H4 (cell line): Measurements from ENCODE around the gene FAM193B. TPM values are rescaled to one million over a fixed set of nuclear protein-coding genes. Genes with fewer than 3 reads are reported as not detected.
"Not testable (repeated sequence)": the region's sequence is repeated elsewhere in the genome, so short reads cannot be mapped to it uniquely, and the experiment has no call there.

ENCODE experiments used
- DNase-seq: peaks from one replicate; pipeline ENCODE4 v3.0.0-alpha.2; 2015; ENCODE audit warnings: low spot score
- total RNA-seq: library from RNA; depleted of rRNA; stranded (reverse); fragments of >200 nt; shearing (Covaris generic); gene quantifications from 2 replicates; pipeline ENCODE4 v1.2.3, GENCODE V29; 2014

Gene FAM193B
- total RNA-seq, 1 experiment from 2014 or later = 7.5 TPM

GRCh38 chr5:177486256-177486655, 68.1 kb downstream of the FAM193B start:
- no peak for DNase-seq

DNA sequence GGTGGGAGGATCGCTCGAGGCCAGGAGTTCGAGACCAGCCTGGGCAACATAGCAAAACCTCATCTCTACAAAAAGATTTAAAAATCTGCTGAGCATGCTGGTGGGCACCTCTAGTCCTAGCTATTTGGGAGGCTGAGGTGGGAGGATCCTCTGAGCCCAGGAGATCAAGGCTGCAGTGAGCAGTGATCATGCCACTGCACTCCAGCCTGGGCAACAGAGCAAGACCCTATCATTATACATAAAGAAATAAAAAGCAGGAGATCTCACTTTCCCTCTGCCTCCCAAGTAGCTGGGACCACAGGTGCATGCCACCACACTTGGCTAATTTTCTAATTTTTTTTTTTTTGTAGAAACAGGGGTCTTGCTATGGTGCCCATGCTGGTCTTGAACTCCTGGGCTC, 68.6 kb downstream of the FAM193B start:
- not testable (repeated sequence) for DNase-seq

DNA sequence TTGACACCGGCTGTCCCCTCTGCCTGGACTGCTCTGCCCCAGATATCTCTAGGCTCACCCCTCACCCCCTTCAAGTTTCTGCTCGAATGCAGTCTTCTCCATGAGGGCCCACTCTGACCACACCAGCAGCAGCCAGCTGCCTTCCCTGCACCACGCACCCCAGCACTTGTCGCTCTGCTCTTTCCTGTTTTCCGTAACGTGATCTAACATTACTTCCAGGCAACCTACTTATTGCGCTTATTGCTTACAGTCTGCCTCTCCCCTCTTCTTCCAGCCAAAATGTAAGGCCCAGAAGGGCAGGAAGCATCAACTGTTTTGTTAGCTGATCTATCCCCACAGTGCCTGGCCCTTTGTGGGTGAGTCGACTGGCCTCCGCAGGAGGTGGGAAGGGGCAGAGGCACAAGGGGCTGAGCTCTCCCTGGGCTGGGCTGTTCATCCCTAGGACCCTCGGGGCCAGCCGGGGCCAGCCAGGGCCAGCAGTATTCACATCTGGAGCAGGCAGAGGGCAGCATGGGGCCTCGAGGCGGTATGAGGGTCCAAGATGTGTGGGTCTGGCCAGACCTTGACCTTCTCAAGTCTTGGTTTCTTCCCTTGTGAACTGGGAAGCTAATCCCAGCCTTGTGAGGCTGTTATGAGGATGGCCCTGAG, 69.3 kb downstream of the FAM193B start:
- DNase-seq = no peak

- DNase-seq = no peak
Measured at GRCh38 chr5:177483994-177484901, 70.1 kb downstream of the FAM193B start.

DNA sequence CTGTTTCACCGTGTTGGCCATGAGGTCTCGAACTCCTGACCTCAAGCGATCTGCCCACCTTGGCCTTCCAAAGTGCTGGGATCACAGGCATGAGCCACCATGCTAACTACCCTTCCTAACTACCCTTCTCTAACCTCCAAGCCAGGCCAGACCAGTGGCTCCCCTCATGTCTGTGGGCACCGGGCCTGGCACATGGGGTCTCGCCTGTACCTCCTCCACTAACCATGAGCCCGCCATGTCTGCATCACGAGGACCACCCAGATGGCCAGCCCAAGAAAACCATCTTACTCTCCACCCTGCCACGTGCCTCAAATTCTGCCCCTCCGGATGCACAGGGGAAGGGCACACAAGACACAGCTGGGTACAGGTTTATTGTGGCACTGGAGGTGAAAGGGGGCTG, 71.3 kb downstream of the FAM193B start:
- DNase-seq = no peak

GRCh38 chr5:177482359-177482795, 72.0 kb downstream of the FAM193B start:
- no peak for DNase-seq

GRCh38 chr5:177479774-177480173, 74.6 kb downstream of the FAM193B start:
- no peak for DNase-seq

GRCh38 chr5:177478711-177479646, 75.4 kb downstream of the FAM193B start:
- no peak for DNase-seq

- DNase-seq = no peak
Measured at GRCh38 chr5:177477701-177478477, 76.5 kb downstream of the FAM193B start.

- DNase-seq = no peak
Measured at GRCh38 chr5:177476531-177477233, 77.7 kb downstream of the FAM193B start.

DNA sequence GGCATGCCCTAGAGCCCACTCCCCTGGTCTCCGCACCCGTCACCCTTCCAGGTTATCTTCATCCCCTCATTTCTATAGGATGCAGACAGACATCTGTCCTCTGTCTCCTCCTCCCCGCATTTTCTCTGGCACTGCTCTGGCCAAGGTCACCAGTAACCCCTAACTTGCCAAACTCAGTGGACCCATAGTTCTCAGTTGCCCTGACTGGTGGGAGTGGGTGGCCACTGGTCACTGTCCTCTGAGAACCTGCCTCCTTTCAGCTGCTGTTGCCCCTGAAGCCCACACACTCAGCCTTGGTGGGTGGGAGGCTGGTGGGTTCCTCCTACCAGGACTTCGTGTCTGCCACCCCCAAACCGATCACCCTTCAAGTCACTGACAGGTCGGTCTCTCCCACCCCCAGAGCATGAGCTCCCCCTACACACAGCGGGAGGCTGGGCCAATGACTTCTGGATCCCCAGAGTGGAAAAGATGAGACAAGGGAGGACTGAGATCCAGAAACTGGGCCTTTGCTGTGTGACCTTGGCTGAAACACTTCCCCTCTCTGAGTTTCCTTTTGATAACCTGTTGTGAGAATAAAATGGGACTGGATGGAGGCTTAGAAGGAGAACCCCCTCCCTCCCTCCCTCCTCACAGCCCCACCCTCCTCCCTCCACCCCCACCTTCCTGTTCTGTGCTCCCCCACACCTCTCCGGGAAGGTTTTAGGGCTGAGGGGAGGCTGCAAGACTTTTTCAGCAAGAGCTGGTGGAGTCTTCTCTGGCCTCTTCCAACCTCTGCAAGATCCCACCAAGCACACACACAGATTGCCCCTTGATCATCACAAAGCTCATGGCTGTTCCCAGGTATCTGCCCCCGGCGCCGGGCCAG, 78.6 kb downstream of the FAM193B start:
- no peak for DNase-seq

- DNase-seq = no peak
Measured at GRCh38 chr5:177474846-177475562, 79.4 kb downstream of the FAM193B start.

DNA sequence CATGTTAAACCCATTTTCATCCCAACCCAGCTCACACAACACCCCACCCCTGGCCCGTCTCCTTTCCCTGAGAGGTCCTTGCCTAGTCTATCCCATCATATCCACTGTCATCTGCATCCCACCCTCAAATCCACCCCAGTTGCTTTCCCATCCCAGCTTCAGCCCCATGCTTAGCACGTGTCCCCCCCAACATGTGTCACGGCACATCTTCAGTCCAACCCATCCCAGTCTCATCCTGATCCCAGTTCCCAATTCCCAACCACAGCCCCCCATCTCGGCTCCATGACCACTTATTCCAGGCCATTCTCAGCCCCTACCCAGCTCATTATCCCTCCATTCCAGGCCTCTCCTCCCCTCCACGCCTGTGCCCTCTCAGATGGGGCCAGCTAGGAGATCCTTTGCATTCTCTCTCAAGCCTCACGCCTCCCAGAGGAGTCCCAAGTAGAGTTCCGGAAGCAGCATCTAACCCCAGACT, 80.3 kb downstream of the FAM193B start:
- no peak for DNase-seq

GRCh38 chr5:177473443-177474001, 80.8 kb downstream of the FAM193B start, which contains the start of gene DBN1:
TSS of gene DBN1 (minus strand) at chr5:177473634. CDS start at chr5:177473521, 113 bp downstream.
- no peak for DNase-seq

DNA sequence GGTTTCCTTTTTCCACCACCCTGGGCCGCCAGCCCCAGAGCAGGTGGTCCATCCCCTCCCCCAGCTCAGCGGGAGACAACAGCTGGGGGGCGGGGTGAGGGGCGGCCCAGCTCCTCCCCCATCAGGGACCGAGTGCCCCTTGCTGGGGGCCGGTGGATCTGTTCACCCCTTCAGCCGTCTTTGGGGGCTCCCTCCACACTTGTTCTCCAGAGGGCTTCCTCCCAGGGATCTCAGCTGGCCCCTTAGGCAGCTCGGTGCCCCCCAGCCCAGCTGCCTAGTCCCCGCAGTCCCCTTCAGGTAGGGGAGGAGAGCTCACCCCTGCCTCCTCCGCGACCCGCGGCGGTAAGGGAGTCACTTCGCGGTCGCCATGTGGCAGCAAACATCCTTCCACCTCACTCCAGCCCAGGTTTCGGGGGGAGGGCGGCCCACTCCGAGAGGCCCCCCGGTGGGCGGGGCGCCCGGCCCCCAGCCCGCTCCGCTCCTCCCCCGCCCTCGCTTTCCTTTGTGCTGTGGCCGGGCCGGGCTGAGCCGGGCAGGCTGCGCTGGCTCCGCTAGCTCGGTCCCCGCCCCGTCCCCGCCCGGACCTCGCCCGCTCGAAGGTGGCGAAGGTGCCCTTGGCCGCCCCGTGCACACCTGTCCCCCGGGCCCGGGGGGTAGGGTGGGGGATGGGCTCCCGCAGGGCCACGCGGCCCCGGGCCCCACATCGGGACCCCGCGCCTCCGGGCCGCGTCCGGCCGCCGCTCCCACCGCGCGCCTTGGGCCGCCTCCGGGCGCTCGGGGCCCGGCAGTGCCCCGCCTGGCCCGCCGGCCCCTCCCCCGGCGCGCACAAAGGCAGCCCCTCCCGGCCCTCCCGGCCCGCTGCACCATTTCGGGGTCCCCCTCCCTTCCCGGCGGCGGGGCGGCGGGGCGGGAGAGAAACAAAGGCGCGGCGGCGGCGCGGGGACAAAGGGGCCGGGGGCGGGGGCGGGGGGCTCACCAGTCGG, 81.6 kb downstream of the FAM193B start:
- DNase-seq = no peak

DNA sequence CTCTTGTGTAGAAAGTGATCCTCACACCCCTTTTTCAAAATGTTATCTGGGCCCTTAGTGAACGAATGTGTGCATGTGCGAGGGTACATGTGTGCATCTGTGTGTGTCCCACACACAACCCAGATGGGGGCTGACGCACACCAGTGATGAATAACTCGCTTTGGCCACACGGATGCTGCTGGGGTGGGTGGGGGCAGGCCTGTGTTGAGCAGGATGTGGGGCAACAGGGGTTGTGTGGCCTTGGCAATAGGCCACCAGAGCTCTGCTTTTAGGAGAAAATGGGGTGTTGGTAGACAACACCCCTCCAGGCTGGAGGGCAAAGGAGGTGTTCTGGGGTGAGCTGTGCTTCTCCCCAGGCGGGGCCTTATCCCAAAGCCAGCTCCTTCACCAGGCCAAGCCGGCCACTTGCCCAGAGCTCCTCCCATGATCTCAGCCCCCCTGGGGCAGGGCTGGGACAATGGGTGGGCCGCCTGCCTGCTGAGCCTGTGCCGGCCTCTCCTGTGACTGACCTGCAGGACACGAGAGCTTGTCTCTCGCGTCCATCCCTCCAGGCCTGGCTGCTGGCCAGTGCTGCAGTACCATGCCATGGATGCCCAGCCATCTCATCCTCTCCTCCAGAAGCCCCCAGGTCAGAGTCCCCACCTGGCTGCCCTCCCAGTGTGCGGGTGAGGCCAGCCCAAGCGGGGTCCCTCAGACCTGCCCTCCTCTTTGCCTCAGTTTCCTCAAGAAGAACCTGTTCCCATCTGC, 82.6 kb downstream of the FAM193B start:
- DNase-seq = no peak
